Natural killer cell treated with Interleukin-12 subunit alpha and Interleukin-12 subunit beta and Interleukin-15 and Interleukin-18, amount 100 ng/mL, for 72 hours (primary cell): ENCODE data around the gene LMCD1. TPM values are rescaled to one million over a fixed set of nuclear protein-coding genes. Genes with fewer than 3 reads are reported as not detected.
A peak's percentile ranks its signal among the peaks of the same experiment; 100 is the strongest.

Source experiments
- ATAC-seq, 2 donors: fragments of 150-1000 bp; cut with Tn5 transposase in 1 of 2; sonication (Bioruptor Pico), chemical (Tn5 transposase) in 1 of 2; 2 replicates each; pipeline ENCODE4 v1.10.0; 2021
- DNase-seq: peaks from one replicate; pipeline ENCODE4 v3.0.0; 2022; ENCODE audit warnings: low spot score
- H3K27ac Mint-ChIP-seq, 2 donors: 1 replicate in 1 of 2; 2 replicates in 1 of 2; pipeline ENCODE4 v1.8.0; 2022; ENCODE audit warnings: mixed read lengths in 2 of 2, mild to moderate bottlenecking in 1 of 2, moderate library complexity in 1 of 2
- H3K27me3 Mint-ChIP-seq, 2 donors: 1 replicate in 1 of 2; 2 replicates in 1 of 2; pipeline ENCODE4 v1.8.0; 2022; ENCODE audit warnings: mixed read lengths in 2 of 2
- H3K36me3 Mint-ChIP-seq: one replicate; pipeline ENCODE4 v1.8.0; 2022; ENCODE audit warnings: mixed read lengths
- H3K4me1 Mint-ChIP-seq, 2 donors: 1 replicate in 1 of 2; 2 replicates in 1 of 2; pipeline ENCODE4 v1.8.0; 2022; ENCODE audit warnings: low read depth in 2 of 2, mixed read lengths in 2 of 2, mild to moderate bottlenecking in 1 of 2
- H3K4me3 Mint-ChIP-seq: one replicate; pipeline ENCODE4 v1.8.0; 2022; ENCODE audit warnings: mixed read lengths
- H3K9me3 Mint-ChIP-seq: 2 replicates; pipeline ENCODE4 v1.8.0; 2022; ENCODE audit warnings: mixed read lengths
- total RNA-seq, 2 donors: library from RNA; stranded (reverse); gene quantifications; one replicate each; pipeline ENCODE4 v1.2.3, GENCODE V29; 2022

The LMCD1 gene
- total RNA-seq, 2 donors from 2014 or later, result 1.0 TPM; not detected in 1

GRCh38 chr3:8524249-8524648 lies 22.6 kb downstream of the LMCD1 start:
- Mint-ChIP-seq H3K27ac (no peak overlapping the region), H3K4me3 (no peak overlapping the region), H3K4me1 (peaks cover 0 to 6% of the 10 kb centered on the region in 2 donors), H3K27me3 (peaks cover 5 to 7% of the 10 kb centered on the region in 2 donors), H3K36me3 (no peaks in the 10 kb centered on the region), H3K9me3 (no peaks in the 10 kb centered on the region)
- no peak for DNase-seq
- peak in 1 of 2 donors; percentile 40 for ATAC-seq

DNA sequence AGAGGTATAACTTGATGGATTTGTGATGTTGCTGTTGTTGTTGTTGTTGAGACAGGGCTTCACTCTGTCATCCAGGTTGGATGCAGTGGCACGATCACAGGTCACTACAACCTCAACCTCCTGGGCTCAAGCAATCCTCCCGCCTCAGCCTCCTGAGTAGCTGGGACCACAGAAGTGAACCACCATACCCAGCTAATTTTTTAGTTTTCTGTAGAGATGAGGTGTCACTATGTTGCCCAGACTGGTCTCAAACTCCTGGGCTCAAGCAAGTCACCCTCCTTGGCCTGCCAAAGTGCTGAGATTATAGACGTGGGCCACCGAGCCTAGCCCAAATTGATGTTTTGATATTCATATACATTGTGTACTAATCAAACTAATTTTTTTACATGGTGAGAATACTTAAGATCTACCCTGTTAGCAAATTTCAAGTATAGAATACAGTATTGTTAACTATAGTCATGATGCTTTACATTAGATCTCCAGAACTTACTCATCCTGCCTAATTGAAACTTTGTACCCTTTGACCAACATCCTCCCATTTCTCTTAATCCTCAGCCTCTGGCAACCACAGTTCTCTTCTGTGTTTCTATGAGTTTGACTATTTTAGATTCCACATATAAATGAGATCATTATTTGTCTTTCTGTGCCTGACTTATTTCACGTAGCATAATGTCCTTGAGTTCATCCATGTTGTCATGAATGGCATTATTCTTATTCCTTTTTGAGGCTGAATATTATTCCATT lies 23.2 kb downstream of the LMCD1 start:
- Mint-ChIP-seq H3K36me3 (no peaks in the 10 kb centered on the region), H3K27ac (no peak overlapping the region), H3K4me1 (peaks cover 0 to 6% of the 10 kb centered on the region in 2 donors), H3K27me3 (peaks cover 7 to 8% of the 10 kb centered on the region in 2 donors), H3K4me3 (peak overlapping the region; percentile 4), H3K9me3 (no peaks in the 10 kb centered on the region)
- ATAC-seq (peak in 1 of 2 donors; percentile 56), DNase-seq (no peak)

DNA sequence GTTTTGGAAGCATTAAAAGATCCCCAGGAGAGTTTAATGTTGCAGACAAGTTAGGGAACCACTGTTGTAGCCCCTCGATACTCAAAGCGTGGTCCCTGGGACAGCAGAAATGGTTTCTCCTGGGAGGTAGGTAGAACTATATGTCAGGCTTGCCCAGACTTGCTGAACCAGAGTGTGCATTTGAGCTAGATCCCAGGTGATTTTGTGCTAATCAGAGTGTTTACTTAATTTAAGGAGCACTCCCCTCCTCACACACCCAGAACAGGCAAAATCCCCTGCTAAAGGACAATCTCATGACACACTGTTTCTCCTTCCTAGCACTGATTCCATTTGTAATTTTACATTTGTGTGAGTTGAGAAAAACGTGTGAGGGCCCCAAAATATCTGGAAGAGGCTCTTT lies 24.3 kb downstream of the LMCD1 start:
- DNase-seq, result no peak
- no peaks in the 10 kb centered on the region for H3K36me3 Mint-ChIP-seq
- H3K4me3 Mint-ChIP-seq, result no peak overlapping the region
- no peak overlapping the region for H3K27ac Mint-ChIP-seq
- ATAC-seq, result no peak
- H3K4me1 Mint-ChIP-seq, result peaks cover 0 to 6% of the 10 kb centered on the region in 2 donors
- H3K27me3 Mint-ChIP-seq, result peaks cover 7 to 8% of the 10 kb centered on the region in 2 donors
- no peaks in the 10 kb centered on the region for H3K9me3 Mint-ChIP-seq

DNA sequence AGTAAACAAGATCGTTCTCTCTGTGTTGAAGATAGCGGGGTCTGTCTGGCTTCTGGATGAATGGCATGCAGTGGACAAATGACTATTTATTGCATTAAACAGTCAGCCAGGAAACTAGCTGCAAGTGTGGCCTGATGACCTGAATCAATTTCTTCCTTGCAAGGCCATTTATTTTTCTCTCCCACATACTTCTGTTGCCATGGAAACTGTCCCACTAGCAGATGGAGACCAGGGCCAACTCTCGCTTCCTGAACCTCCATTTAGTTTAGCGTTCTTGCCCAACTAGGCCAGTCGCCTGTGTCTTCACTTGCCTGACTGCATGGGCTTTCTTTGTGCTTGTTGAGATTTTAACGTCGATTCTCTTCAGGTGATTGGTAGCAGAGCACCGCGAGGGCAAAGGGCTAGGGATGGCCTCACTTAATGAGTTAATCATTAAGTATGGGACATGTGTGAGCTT lies 27.6 kb downstream of the LMCD1 start:
- ATAC-seq (no peak), DNase-seq (no peak)
- Mint-ChIP-seq H3K4me1 (peaks cover 0 to 6% of the 10 kb centered on the region in 2 donors), H3K9me3 (no peaks in the 10 kb centered on the region), H3K4me3 (no peak overlapping the region), H3K36me3 (no peaks in the 10 kb centered on the region), H3K27me3 (peaks cover 13% of the 10 kb centered on the region in 2 donors), H3K27ac (no peak overlapping the region)

DNA sequence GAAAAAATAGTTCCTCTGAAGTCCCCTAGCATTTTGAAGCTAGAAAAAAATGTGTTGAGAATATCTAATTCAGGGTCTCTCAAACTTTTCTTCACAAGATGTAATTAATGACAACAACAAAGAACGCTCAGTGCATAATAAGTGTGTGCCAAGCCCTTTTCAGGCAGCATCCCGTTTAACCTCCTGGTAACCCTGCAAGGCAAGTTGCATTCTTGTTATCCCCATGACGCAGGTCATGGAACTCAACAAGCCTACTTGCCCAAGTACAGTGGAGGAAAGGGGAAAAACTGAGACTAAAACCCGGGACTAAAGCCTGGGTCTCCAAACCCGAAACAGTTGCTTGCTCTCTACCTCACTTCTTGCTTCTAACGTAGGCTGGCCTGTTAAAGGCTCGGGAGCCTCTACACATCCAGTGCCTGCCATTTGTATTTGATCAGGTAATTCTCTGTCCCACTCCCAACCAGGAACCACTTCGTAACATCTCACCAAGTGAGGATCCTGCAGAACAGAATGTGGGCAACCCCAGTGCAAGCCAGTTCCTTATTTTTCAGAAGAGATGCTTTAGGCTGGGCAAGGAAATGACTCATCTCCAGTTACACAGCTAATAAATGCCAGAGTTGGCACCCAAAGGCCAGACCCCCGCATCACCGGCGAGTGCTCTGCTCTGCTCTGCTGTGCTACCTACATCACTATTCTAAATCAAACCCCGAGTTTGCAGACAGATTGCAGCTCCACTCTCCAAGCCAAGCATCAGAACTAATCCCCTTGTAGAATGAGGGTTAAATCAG lies 28.3 kb downstream of the LMCD1 start:
- Mint-ChIP-seq H3K27me3 (peaks cover 11 to 13% of the 10 kb centered on the region in 2 donors), H3K4me1 (peaks cover 0 to 5% of the 10 kb centered on the region in 2 donors), H3K36me3 (no peaks in the 10 kb centered on the region), H3K9me3 (no peaks in the 10 kb centered on the region), H3K27ac (no peak overlapping the region), H3K4me3 (no peak overlapping the region)
- no peak for ATAC-seq
- no peak for DNase-seq

DNA sequence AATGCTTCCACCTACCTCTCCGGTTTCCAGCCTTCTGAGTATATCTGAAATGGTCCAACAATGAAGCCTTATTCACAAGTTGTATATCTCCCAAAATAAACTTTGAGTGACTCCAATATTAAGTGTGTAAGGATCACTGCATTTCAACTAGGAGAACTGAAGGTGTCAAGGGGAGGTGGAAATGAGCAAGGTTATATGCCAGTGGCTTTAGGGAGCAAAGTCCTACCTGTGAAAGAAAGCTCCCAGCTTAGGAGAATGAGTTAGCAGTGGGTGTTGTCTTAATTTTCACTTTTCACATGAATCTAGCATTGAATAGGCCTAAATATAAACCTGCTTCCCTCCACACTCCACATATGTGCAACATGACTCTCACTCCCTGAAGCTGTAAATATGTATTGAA lies 29.0 kb downstream of the LMCD1 start:
- ATAC-seq, result no peak
- Mint-ChIP-seq H3K36me3 (no peaks in the 10 kb centered on the region), H3K4me3 (no peak overlapping the region)

DNA sequence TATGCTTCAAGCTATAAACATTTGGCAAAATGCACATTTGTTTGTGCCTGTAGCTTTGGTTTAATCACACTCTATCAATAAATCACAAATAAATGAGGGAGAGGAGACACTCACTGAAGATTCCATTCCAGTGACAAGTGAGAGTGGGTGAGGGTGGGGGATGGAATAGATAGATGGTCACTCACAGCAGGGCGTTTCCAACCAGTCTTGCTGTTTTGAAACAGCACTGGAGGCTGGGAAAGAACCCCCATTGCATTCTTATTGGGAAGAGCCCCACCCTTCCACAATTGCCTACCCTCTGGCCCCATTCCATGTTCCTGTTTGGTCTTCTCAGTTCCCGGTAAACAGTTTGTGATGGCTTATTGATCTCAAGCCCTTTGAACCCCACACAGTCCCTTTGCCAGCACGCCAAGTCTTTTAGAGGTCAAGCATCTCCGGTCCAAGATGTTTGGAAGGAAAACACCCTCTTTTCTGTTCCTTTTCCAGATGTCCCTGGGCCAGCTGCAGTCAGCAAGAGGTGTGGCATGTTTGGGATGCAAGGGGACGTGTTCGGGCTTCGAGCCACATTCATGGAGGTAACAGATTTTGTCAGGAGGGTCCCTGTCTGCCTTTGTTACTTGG lies 30.7 kb downstream of the LMCD1 start:
- Mint-ChIP-seq H3K4me3 (no peak overlapping the region), H3K36me3 (no peaks in the 10 kb centered on the region), H3K9me3 (no peaks in the 10 kb centered on the region), H3K27me3 (peaks cover 6 to 10% of the 10 kb centered on the region in 2 donors), H3K4me1 (no peaks in the 10 kb centered on the region), H3K27ac (no peak overlapping the region)
- DNase-seq, result no peak
- no peak for ATAC-seq

More for the DNA sequence above, 29.0 kb downstream of the LMCD1 start:
- no peak for DNase-seq
- Mint-ChIP-seq H3K4me1 (no peaks in the 10 kb centered on the region), H3K27ac (no peak overlapping the region), H3K9me3 (no peaks in the 10 kb centered on the region), H3K27me3 (peaks cover 6 to 13% of the 10 kb centered on the region in 2 donors)

DNA sequence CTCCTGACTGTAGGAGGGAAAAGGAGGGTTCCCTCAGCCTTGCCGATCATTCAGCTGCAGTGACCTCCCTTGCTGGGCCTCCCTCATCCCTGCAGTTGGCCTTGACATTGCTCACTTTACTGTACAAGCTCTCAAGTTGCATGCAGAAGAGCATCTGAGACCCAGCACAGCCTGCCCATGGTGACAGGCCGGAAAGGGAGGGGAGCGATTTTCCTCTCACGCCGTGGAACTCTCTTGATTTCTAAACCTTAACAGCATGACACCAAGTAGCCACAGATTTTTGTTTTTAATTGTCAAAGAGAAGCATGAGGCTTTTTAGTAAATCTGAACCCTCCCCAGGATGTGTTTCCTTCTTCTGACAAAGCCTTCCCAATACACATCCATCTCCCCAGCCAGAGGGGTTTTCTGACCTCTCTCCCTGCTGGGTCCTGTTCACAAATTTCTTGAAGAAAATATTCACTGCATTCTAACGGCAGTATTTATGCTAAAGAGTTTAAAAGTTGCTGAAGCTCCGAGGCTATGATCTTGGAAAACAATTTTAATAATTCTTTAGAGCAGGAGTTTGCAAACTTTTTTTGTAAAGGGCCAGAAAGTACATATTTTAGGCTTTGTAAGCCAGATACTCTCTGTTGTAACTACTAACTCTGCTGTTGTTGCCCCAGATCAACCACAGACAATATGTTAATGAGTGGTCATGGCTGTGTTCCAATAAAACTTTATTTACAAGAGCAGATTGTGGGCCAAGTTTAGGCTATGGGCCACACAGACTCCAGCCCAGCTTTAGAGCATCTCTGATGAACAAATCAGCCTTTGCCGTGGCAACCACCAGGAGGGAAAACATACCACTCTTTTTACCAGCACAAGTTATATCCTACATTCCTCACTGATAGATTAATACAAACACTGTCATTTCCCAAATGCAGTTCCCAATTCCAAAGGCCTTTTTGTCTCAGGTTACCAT lies 34.8 kb downstream of the LMCD1 start:
- DNase-seq (no peak), ATAC-seq (no peak)
- peaks cover 6 to 8% of the 10 kb centered on the region in 2 donors for H3K27me3 Mint-ChIP-seq
- H3K36me3 Mint-ChIP-seq, result no peaks in the 10 kb centered on the region
- H3K4me3 Mint-ChIP-seq, result no peak overlapping the region
- H3K4me1 Mint-ChIP-seq, result no peaks in the 10 kb centered on the region
- no peak overlapping the region for H3K27ac Mint-ChIP-seq
- H3K9me3 Mint-ChIP-seq, result no peaks in the 10 kb centered on the region

- H3K4me1 Mint-ChIP-seq, result no peaks in the 10 kb centered on the region
- H3K27ac Mint-ChIP-seq, result no peak overlapping the region
- ATAC-seq, result no peak
- no peaks in the 10 kb centered on the region for H3K9me3 Mint-ChIP-seq
- no peak for DNase-seq
- H3K36me3 Mint-ChIP-seq, result no peaks in the 10 kb centered on the region
- peaks cover 0 to 4% of the 10 kb centered on the region in 2 donors for H3K27me3 Mint-ChIP-seq
- H3K4me3 Mint-ChIP-seq, result no peak overlapping the region
Observed at GRCh38 chr3:8537440-8537839, 35.8 kb downstream of the LMCD1 start.

DNA sequence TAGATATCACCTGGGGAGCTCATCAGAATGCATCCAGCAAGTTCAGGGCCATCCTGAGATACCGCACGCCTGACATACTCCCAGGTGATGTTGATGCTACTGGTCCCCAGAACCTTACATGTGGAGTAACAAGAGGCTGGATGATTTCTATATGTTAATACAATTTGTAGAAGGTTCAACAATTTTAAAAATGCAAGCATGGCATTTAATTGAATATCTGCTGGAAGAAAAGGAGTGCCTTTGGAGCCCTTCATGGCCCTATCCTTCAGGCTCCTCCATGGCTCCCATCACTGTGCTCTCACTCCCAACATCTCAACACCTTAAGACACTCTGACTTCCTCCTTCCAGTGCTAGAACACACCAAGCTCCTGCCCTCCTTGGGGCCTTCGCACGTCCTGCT lies 36.6 kb downstream of the LMCD1 start:
- Mint-ChIP-seq H3K9me3 (no peaks in the 10 kb centered on the region), H3K27me3 (peaks cover 0 to 4% of the 10 kb centered on the region in 2 donors), H3K27ac (no peak overlapping the region)

DNA sequence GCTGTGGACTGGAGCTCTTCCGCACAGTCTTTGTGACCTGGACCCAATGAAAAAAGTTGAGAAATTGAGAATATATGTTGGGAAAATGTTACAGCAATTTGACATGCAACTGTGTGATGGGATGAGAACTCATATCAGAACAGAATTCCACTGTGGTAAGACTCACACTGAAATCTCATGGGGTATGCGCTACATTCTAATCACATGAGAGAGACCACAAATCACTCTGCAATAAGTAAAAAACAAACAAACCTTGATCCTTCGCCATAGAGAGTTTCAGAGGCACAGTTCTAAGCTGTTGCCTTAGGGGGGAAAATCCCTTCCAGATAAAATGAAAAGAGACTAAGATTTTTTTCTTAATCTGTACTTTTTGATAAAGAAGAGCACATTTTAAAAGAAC lies 37.3 kb downstream of the LMCD1 start:
- no peak overlapping the region for H3K27ac Mint-ChIP-seq

More for the DNA sequence above, 36.6 kb downstream of the LMCD1 start:
- Mint-ChIP-seq H3K36me3 (no peaks in the 10 kb centered on the region), H3K4me3 (no peak overlapping the region), H3K4me1 (no peaks in the 10 kb centered on the region)
- ATAC-seq, result no peak
- DNase-seq, result no peak

DNA sequence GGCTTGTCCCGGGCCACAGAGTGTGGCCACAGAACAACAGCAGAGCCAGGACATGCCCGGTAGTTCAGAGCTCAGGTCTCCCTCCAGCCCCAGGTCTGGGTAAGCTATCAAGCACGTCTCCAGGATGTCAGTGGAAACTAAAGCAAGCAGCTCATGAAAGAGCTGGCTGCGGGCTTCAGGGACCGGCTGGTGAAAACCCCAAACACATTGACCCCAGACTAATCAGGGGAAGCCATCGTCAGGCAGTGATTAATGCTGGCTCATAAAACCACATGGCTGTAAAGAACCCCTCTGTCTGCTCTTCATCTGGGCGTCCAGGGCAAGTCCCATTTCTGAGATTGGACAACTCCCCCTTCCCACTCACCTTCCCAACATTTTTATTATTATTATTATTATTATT lies 37.8 kb downstream of the LMCD1 start:
- no peaks in the 10 kb centered on the region for H3K9me3 Mint-ChIP-seq

More for the DNA sequence above, 37.3 kb downstream of the LMCD1 start:
- Mint-ChIP-seq H3K4me1 (no peaks in the 10 kb centered on the region), H3K36me3 (no peaks in the 10 kb centered on the region), H3K4me3 (no peak overlapping the region), H3K27me3 (peaks cover 0 to 4% of the 10 kb centered on the region in 2 donors), H3K9me3 (no peaks in the 10 kb centered on the region)
- DNase-seq, result no peak
- ATAC-seq, result no peak

DNA sequence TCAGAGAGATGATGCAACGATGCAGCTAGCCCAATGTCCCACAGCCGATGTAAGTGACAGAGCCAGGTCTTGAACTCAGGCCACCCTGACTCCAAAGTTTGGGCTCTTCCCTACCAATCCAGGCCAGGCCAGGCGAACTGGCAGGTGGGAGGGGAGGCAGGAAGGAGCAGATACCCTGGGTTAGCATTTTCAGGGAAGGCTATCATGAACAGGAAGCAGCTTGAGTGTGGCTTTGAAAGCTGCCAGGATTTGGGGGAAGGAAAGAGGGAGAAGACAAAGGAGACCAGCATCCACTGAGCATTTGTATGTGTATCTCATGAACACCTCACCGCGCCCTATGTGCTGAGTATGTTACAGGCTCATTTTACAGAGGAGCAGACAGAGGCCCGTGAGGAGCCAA lies 38.8 kb downstream of the LMCD1 start:
- Mint-ChIP-seq H3K27me3 (peaks cover 0 to 5% of the 10 kb centered on the region in 2 donors), H3K4me3 (no peak overlapping the region), H3K27ac (no peak overlapping the region), H3K36me3 (no peaks in the 10 kb centered on the region), H3K4me1 (no peaks in the 10 kb centered on the region), H3K9me3 (no peaks in the 10 kb centered on the region)
- no peak for ATAC-seq
- no peak for DNase-seq

More for the DNA sequence above, 37.8 kb downstream of the LMCD1 start:
- no peak overlapping the region for H3K27ac Mint-ChIP-seq
- peaks cover 0 to 3% of the 10 kb centered on the region in 2 donors for H3K27me3 Mint-ChIP-seq
- no peak for ATAC-seq
- no peaks in the 10 kb centered on the region for H3K36me3 Mint-ChIP-seq
- no peak overlapping the region for H3K4me3 Mint-ChIP-seq
- DNase-seq, result no peak
- H3K4me1 Mint-ChIP-seq, result no peaks in the 10 kb centered on the region
